OCI-LY3 (cell line): Measurements from ENCODE around the gene KRT8.
A peak's percentile ranks its signal among the peaks of the same experiment; 100 is the strongest.

ENCODE experiments used
- H2AFZ ChIP-seq: fragments of 200-600, 300-600 bp; shearing (Covaris generic); 2 replicates; pipeline ENCODE4 v1.6.0; 2014; ENCODE audit warnings: antibody characterized with exemption, low read depth, low read length
- H3K27ac ChIP-seq: fragments of 200-600, 300-600 bp; sonication (generic); 2 replicates; pipeline ENCODE4 v1.5.1; 2014; ENCODE audit warnings: mild to moderate bottlenecking, low read length, moderate library complexity, mixed read lengths
- H3K27me3 ChIP-seq: fragments of 200-600, 300-600 bp; sonication (generic); 2 replicates; pipeline ENCODE4 v1.6.1; 2014; ENCODE audit warnings: low read depth, low read length, mixed read lengths
- H3K36me3 ChIP-seq: fragments of 200-600, 300-600 bp; sonication (generic); replicated peaks from 2 replicates; pipeline ENCODE3; 2014; ENCODE audit warnings: low read depth, low read length, mixed read lengths
- H3K4me1 ChIP-seq: fragments of 300-600, 200-600 bp; sonication (generic); 2 replicates; pipeline ENCODE4 v1.6.1; 2014; ENCODE audit warnings: low read length, mixed read lengths
- H3K4me2 ChIP-seq: fragments of 200-600, 300-600 bp; sonication (generic); 2 replicates; pipeline ENCODE4 v1.6.1; 2014; ENCODE audit warnings: low read length, mixed read lengths
- H3K4me3 ChIP-seq: fragments of 300-600, 200-600 bp; sonication (generic); 2 replicates; pipeline ENCODE4 v1.5.1; 2014; ENCODE audit warnings: antibody characterized with exemption, mild to moderate bottlenecking, low read length, moderate library complexity
- H3K79me2 ChIP-seq: fragments of 300-600, 200-600 bp; shearing (Covaris generic); 2 replicates; pipeline ENCODE4 v1.6.1; 2014; ENCODE audit warnings: mild to moderate bottlenecking, low read length, mixed read lengths
- H3K9ac ChIP-seq: fragments of 300-600, 200-600 bp; shearing (Covaris generic); 2 replicates; pipeline ENCODE4 v1.6.0; 2014; ENCODE audit warnings: mild to moderate bottlenecking, low read length, moderate library complexity
- H3K9me3 ChIP-seq: fragments of 200-600, 300-600 bp; shearing (Covaris generic); 2 replicates; pipeline ENCODE4 v1.6.1; 2014; ENCODE audit warnings: low read length, mixed read lengths; ENCODE audit not compliant: insufficient read depth
- H4K20me1 ChIP-seq: fragments of 200-600, 300-600 bp; sonication (generic); 2 replicates; pipeline ENCODE4 v1.6.1; 2016; ENCODE audit warnings: low read length, mixed read lengths; ENCODE audit not compliant: insufficient read depth
- EZH2phosphoT487 ChIP-seq: fragments of 200-600 bp; shearing (Covaris generic); IDR thresholded peaks from 2 replicates; pipeline ENCODE4 v1.6.1; 2018; ENCODE audit warnings: antibody characterized with exemption, mixed run types, low read depth
- TF ChIP-seq, protein P1 (sequence below): fragments of 200-600, 300-600 bp; sonication (generic); IDR thresholded peaks from 2 replicates; pipeline ENCODE4 v1.5.1; 2014; ENCODE audit warnings: antibody characterized with exemption, low read length, low read depth

The KRT8 gene

DNA sequence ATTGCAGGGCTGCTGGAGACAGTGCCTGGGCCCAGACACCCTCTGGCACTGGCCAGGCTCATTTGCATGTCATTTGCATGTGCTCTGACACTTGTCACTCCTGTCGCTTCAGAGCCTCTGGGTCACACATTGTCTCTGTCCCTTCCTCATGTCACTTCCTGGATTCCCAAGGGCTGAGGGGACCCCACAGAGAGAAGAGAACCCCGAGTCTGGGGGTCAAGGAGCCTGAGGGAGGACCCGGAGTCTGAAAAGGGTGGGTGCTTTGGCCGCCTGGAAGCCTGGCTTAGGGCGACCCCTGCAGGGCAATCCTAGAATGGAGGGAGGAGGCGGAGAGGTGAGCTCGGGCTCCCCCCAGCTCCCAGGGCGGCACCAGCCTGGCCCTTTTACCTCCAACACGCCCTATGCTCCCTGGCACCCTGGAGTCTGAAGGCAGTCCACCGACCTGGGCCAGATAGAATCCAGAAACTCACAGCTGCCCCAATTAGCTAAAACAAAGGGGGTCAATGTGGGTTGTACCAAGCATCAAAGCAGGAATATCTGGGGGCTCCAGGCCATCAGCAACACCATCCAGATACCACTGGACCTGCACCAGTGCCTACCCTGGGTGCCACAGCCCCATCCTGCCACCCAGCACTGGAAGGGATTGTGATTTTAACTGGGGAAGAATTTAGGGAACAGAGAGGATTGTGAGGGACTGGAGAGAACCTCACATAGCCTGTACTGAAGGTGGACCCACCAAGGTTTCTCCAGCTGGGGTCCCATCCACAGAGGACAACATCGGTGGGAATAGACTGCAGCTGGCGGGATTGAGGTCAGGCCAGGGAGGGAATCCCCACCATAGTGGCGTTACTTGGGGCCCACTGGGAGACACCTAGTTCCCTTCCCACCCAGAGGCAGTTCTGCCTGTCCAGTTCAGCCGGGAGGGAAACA lies 34.2 kb downstream of the KRT8 start:
- Histone ChIP-seq H3K4me3 (peak overlapping the region; percentile 64), H3K79me2 (no peaks in the 10 kb centered on the region), H3K9ac (no peak overlapping the region), H3K4me1 (peaks cover 12% of the 10 kb centered on the region), H3K27me3 (peaks cover 8% of the 10 kb centered on the region), H3K36me3 (no peaks in the 10 kb centered on the region), H2AFZ (no peak overlapping the region), H3K27ac (no peak overlapping the region), H3K9me3 (no peaks in the 10 kb centered on the region), H4K20me1 (no peaks in the 10 kb centered on the region), H3K4me2 (peak overlapping the region; percentile 79)
- TF ChIP-seq EZH2phosphoT487: no peak
- TF ChIP-seq, protein P1, sequence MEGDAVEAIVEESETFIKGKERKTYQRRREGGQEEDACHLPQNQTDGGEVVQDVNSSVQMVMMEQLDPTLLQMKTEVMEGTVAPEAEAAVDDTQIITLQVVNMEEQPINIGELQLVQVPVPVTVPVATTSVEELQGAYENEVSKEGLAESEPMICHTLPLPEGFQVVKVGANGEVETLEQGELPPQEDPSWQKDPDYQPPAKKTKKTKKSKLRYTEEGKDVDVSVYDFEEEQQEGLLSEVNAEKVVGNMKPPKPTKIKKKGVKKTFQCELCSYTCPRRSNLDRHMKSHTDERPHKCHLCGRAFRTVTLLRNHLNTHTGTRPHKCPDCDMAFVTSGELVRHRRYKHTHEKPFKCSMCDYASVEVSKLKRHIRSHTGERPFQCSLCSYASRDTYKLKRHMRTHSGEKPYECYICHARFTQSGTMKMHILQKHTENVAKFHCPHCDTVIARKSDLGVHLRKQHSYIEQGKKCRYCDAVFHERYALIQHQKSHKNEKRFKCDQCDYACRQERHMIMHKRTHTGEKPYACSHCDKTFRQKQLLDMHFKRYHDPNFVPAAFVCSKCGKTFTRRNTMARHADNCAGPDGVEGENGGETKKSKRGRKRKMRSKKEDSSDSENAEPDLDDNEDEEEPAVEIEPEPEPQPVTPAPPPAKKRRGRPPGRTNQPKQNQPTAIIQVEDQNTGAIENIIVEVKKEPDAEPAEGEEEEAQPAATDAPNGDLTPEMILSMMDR: peak; percentile 95

DNA sequence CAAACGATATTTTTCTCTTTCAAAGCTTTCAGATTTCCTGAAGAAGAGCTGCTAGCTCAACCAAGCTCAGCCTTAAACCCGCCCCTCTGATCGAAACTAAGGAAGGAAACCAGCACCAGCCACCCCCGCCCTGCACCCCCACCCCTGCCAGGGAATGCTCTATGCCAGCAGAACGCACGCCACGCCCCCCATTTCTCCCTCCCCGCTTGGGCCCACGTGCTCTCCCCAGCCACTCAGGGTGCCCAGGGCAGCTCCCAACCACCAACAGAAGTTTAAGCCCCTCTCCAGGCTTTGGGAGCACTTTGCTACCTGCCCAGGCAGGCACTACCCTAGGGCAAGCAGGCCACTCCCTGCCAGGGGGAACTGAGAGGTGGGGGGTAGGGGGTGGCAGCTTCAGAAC lies 37.2 kb downstream of the KRT8 start:
- H2AFZ ChIP-seq: peak overlapping the region; percentile 46; the same call in 1 of the 2 replicates
- H3K4me2 ChIP-seq: no peak overlapping the region
- no peak overlapping the region for H3K9ac ChIP-seq
- no peaks in the 10 kb centered on the region for H3K9me3 ChIP-seq
- no peak overlapping the region for H3K27ac ChIP-seq
- H3K4me3 ChIP-seq: no peak overlapping the region
- no peaks in the 10 kb centered on the region for H4K20me1 ChIP-seq
- H3K36me3 ChIP-seq: no peaks in the 10 kb centered on the region
- TF ChIP-seq, protein P1: no peak
- TF ChIP-seq EZH2phosphoT487: no peak
- no peaks in the 10 kb centered on the region for H3K79me2 ChIP-seq
- H3K4me1 ChIP-seq: peaks cover 8% of the 10 kb centered on the region
- 0 out of 2 replicates have a peak, but pooled peaks cover 3% of the 10 kb centered on the region for H3K27me3 ChIP-seq

DNA sequence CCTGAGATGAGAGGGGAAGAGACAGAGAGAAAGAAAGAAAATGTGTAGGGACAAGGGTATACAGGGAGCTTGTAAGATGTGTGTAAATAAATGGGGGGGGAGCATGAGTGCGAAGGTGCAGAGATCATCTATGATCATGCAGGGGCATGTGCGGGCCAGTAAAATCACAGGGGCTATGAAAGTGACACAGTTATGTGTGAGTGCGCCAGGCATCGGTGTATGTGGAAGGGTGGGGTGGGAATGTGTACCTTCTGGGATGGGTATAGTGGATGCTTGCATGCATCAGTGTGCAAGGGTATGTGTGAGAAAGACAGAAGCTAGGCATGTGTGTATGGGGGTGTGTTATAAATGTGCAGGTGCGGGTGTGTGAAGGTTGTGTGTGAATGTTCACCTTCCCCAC lies 37.7 kb downstream of the KRT8 start:
- Histone ChIP-seq H3K79me2 (no peaks in the 10 kb centered on the region), H3K9ac (no peak overlapping the region), H3K4me1 (peaks cover 8% of the 10 kb centered on the region), H3K27me3 (no peaks in the 10 kb centered on the region), H3K4me3 (no peak overlapping the region), H4K20me1 (no peaks in the 10 kb centered on the region), H3K36me3 (no peaks in the 10 kb centered on the region), H2AFZ (no peak overlapping the region), H3K9me3 (no peaks in the 10 kb centered on the region), H3K27ac (no peak overlapping the region), H3K4me2 (no peak overlapping the region)
- TF ChIP-seq, protein P1: no peak
- no peak for TF ChIP-seq EZH2phosphoT487

DNA sequence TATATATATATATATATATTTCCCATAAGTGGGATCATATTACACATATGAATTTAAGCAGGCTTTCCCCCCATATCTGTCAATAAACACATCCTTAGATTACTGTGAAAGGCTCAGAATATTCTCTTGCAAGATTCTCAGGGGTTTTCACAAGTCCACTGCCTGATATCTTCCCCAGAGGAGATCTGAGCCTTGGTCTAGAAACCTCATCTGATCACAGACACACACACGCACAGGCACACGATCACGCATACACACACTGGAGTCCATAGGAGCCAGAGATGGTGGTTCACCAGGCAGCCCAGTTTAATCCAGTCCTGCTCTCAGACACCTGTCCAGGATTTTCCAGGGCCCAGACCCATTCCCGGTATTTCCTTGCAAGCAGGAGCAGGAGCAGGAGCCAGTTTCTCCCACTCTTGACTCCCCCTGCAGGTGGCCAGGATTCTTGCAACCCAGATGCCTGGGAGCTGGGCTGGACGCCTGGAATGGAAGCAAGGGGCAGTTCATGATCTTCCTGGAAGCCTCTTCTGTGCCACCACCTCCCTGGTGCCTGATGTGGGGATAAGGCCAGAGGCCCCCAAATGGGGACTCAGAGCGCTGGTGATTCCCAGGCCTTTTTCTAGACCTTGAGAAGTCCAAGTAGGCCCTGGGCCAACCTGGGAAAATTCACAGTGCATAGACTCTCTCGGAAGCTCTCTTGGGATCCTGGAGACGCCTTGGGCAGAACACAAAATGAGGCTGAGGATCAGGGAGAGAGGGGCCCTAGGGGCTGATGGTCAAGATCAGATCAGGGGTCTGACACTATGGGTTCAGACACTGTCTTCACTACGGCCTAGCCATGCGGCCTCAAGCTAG lies 39.6 kb downstream of the KRT8 start:
- no peak overlapping the region for H3K4me2 ChIP-seq
- H3K79me2 ChIP-seq: no peaks in the 10 kb centered on the region
- H3K9ac ChIP-seq: no peak overlapping the region
- no peak overlapping the region for H2AFZ ChIP-seq
- no peak for TF ChIP-seq EZH2phosphoT487
- TF ChIP-seq, protein P1: peak; percentile 62
- no peaks in the 10 kb centered on the region for H4K20me1 ChIP-seq
- no peak overlapping the region for H3K27ac ChIP-seq
- 0 out of 2 replicates have a peak, but pooled peaks cover 2% of the 10 kb centered on the region for H3K27me3 ChIP-seq
- no peaks in the 10 kb centered on the region for H3K9me3 ChIP-seq
- no peaks in the 10 kb centered on the region for H3K36me3 ChIP-seq
- peaks cover 5% of the 10 kb centered on the region for H3K4me1 ChIP-seq
- H3K4me3 ChIP-seq: no peak overlapping the region
